GM15510 (cell line): ENCODE measurements around the gene PTCD1.

ENCODE experiments used
- POLR2A ChIP-seq: IDR thresholded peaks from 3 replicates; pipeline ENCODE4 v1.6.1; 2011; ENCODE audit warnings: borderline replicate concordance; ENCODE audit not compliant: insufficient read length; ENCODE audit errors: extremely low read depth

The PTCD1 gene

GRCh38 chr7:99457650-99458493, 19.3 kb upstream of the PTCD1 start:
- TF ChIP-seq POLR2A, result peak; percentile 9

- TF ChIP-seq POLR2A, result no peak
Observed at GRCh38 chr7:99457050-99457649, 18.6 kb upstream of the PTCD1 start.

GRCh38 chr7:99456288-99456687, 17.7 kb upstream of the PTCD1 start:
- TF ChIP-seq POLR2A, result no peak

- no peak for TF ChIP-seq POLR2A
Observed at GRCh38 chr7:99455874-99456273, 17.3 kb upstream of the PTCD1 start.

GRCh38 chr7:99453105-99453504, 14.5 kb upstream of the PTCD1 start:
- TF ChIP-seq POLR2A, result no peak

GRCh38 chr7:99452541-99452940, 13.9 kb upstream of the PTCD1 start:
- no peak for TF ChIP-seq POLR2A

- TF ChIP-seq POLR2A, result no peak
Observed at GRCh38 chr7:99451936-99452335, 13.3 kb upstream of the PTCD1 start.

GRCh38 chr7:99449326-99449725, 10.7 kb upstream of the PTCD1 start:
- no peak for TF ChIP-seq POLR2A

GRCh38 chr7:99448855-99449254, 10.3 kb upstream of the PTCD1 start:
- TF ChIP-seq POLR2A, result no peak

GRCh38 chr7:99447943-99448342, 9.3 kb upstream of the PTCD1 start:
- TF ChIP-seq POLR2A, result no peak

- TF ChIP-seq POLR2A, result no peak
Observed at GRCh38 chr7:99446096-99446495, 7.5 kb upstream of the PTCD1 start.

- TF ChIP-seq POLR2A, result no peak
Observed at GRCh38 chr7:99440195-99440594, 1.6 kb upstream of the PTCD1 start.

- TF ChIP-seq POLR2A, result no peak
Observed at GRCh38 chr7:99437946-99438572, 539 bp downstream of the PTCD1 start.

- no peak for TF ChIP-seq POLR2A
Observed at GRCh38 chr7:99433158-99433557, 5.4 kb downstream of the PTCD1 start.

GRCh38 chr7:99429756-99430155, 8.8 kb downstream of the PTCD1 start:
- TF ChIP-seq POLR2A, result no peak
